Cardiac muscle cell (in vitro differentiated cells and primary cell): Measurements from ENCODE around the gene DTD1. TPM values are rescaled to one million over a fixed set of nuclear protein-coding genes. Genes with fewer than 3 reads are reported as not detected.

ENCODE experiments used
- DNase-seq, 2 donors: peaks; one replicate each; pipeline versions ENCODE4 v3.0.0 to v3.0.0-alpha.2; 2010 to 2017; ENCODE audit warnings: low read depth in 1 of 2, low spot score in 1 of 2
- H3K27ac ChIP-seq: fragments of 200-600 bp; sonication (generic); 2 replicates; pipeline ENCODE4 v1.5.1; 2016
- H3K27me3 ChIP-seq: fragments of 200-600 bp; sonication (generic); 2 replicates; pipeline ENCODE4 v1.6.0; 2016; ENCODE audit warnings: control low read depth
- H3K36me3 ChIP-seq: fragments of 200-600 bp; sonication (generic); 2 replicates; pipeline ENCODE4 v1.5.1; 2016; ENCODE audit warnings: control low read depth
- H3K4me1 ChIP-seq: fragments of 200-600 bp; sonication (generic); 2 replicates; pipeline ENCODE4 v1.8.1; 2017; ENCODE audit warnings: low read depth, mild to moderate bottlenecking, mixed run types
- H3K4me3 ChIP-seq: fragments of 200-600 bp; sonication (generic); 2 replicates; pipeline ENCODE4 v1.5.1; 2016; ENCODE audit warnings: mild to moderate bottlenecking
- H3K9me3 ChIP-seq: fragments of 200-600 bp; sonication (generic); 2 replicates; pipeline ENCODE4 v1.5.1; 2017; ENCODE audit warnings: low read depth, mild to moderate bottlenecking, control low read depth
- CTCF ChIP-seq: IDR thresholded peaks from 2 replicates; pipeline ENCODE4 v1.5.1; 2012; ENCODE audit warnings: low read depth, mild to moderate bottlenecking, low read length
- polyA plus RNA-seq: library from polyadenylated mRNA; unstranded; fragments of >200 nt; fragmentation: Nextera tagmentation; extraction: Ambion mirVana; gene quantifications from 2 replicates; pipeline ENCODE4 v1.2.1, GENCODE V29; 2016
- total RNA-seq: library from RNA; depleted of rRNA; stranded (reverse); fragments of >200 nt; gene quantifications from 2 replicates; pipeline ENCODE4 v1.2.3, GENCODE V29; 2016

DTD1 gene
- total and polyA plus RNA-seq, 2 experiments from 2014 or later: 62.8 to 71.6 TPM

GRCh38 chr20:18614244-18614643 is 26.4 kb downstream of the DTD1 start:
- no peak for DNase-seq
- no peaks in the 10 kb centered on the region for H3K4me1 ChIP-seq
- H3K4me3 ChIP-seq: no peak overlapping the region
- H3K27ac ChIP-seq: no peak overlapping the region
- no peak for TF ChIP-seq CTCF
- H3K27me3 ChIP-seq: no peaks in the 10 kb centered on the region
- H3K36me3 ChIP-seq: no peaks in the 10 kb centered on the region
- H3K9me3 ChIP-seq: no peaks in the 10 kb centered on the region

GRCh38 chr20:18615020-18615650 is 27.3 kb downstream of the DTD1 start:
- Histone ChIP-seq H3K9me3 (no peaks in the 10 kb centered on the region), H3K27me3 (no peaks in the 10 kb centered on the region), H3K4me1 (no peaks in the 10 kb centered on the region), H3K36me3 (no peaks in the 10 kb centered on the region), H3K4me3 (no peak overlapping the region), H3K27ac (no peak overlapping the region)
- no peak for DNase-seq
- no peak for TF ChIP-seq CTCF

GRCh38 chr20:18621004-18621403 is 33.1 kb downstream of the DTD1 start:
- H3K4me1 ChIP-seq: no peaks in the 10 kb centered on the region
- no peak overlapping the region for H3K27ac ChIP-seq
- no peak overlapping the region for H3K4me3 ChIP-seq
- H3K27me3 ChIP-seq: no peaks in the 10 kb centered on the region
- no peaks in the 10 kb centered on the region for H3K36me3 ChIP-seq
- no peaks in the 10 kb centered on the region for H3K9me3 ChIP-seq
- DNase-seq: no peak
- TF ChIP-seq CTCF: no peak

GRCh38 chr20:18623156-18623910 is 35.5 kb downstream of the DTD1 start:
- H3K27ac ChIP-seq: no peak overlapping the region
- H3K36me3 ChIP-seq: no peaks in the 10 kb centered on the region
- no peak for DNase-seq
- H3K4me1 ChIP-seq: no peaks in the 10 kb centered on the region
- TF ChIP-seq CTCF: no peak
- H3K27me3 ChIP-seq: no peaks in the 10 kb centered on the region
- H3K9me3 ChIP-seq: no peaks in the 10 kb centered on the region
- H3K4me3 ChIP-seq: no peak overlapping the region

GRCh38 chr20:18624948-18625347 is 37.1 kb downstream of the DTD1 start:
- Histone ChIP-seq H3K27ac (no peak overlapping the region), H3K9me3 (no peaks in the 10 kb centered on the region), H3K4me3 (no peak overlapping the region), H3K27me3 (no peaks in the 10 kb centered on the region), H3K36me3 (no peaks in the 10 kb centered on the region), H3K4me1 (no peaks in the 10 kb centered on the region)
- no peak for TF ChIP-seq CTCF
- DNase-seq: no peak
